ENCODE data around the gene MAST3. TPM values are rescaled to one million over a fixed set of nuclear protein-coding genes. Genes with fewer than 3 reads are reported as not detected.

Gene MAST3
- total and polyA plus RNA-seq, 2 of the 13 experiments (the other 11 are each of a cell fraction or from before 2014, with no cell fraction given), result 4.1 to 4.6 TPM

GRCh38 chr19:18112989-18113478, 15.5 kb downstream of the MAST3 start (continued):
- TF ChIP-seq, protein P1, sequence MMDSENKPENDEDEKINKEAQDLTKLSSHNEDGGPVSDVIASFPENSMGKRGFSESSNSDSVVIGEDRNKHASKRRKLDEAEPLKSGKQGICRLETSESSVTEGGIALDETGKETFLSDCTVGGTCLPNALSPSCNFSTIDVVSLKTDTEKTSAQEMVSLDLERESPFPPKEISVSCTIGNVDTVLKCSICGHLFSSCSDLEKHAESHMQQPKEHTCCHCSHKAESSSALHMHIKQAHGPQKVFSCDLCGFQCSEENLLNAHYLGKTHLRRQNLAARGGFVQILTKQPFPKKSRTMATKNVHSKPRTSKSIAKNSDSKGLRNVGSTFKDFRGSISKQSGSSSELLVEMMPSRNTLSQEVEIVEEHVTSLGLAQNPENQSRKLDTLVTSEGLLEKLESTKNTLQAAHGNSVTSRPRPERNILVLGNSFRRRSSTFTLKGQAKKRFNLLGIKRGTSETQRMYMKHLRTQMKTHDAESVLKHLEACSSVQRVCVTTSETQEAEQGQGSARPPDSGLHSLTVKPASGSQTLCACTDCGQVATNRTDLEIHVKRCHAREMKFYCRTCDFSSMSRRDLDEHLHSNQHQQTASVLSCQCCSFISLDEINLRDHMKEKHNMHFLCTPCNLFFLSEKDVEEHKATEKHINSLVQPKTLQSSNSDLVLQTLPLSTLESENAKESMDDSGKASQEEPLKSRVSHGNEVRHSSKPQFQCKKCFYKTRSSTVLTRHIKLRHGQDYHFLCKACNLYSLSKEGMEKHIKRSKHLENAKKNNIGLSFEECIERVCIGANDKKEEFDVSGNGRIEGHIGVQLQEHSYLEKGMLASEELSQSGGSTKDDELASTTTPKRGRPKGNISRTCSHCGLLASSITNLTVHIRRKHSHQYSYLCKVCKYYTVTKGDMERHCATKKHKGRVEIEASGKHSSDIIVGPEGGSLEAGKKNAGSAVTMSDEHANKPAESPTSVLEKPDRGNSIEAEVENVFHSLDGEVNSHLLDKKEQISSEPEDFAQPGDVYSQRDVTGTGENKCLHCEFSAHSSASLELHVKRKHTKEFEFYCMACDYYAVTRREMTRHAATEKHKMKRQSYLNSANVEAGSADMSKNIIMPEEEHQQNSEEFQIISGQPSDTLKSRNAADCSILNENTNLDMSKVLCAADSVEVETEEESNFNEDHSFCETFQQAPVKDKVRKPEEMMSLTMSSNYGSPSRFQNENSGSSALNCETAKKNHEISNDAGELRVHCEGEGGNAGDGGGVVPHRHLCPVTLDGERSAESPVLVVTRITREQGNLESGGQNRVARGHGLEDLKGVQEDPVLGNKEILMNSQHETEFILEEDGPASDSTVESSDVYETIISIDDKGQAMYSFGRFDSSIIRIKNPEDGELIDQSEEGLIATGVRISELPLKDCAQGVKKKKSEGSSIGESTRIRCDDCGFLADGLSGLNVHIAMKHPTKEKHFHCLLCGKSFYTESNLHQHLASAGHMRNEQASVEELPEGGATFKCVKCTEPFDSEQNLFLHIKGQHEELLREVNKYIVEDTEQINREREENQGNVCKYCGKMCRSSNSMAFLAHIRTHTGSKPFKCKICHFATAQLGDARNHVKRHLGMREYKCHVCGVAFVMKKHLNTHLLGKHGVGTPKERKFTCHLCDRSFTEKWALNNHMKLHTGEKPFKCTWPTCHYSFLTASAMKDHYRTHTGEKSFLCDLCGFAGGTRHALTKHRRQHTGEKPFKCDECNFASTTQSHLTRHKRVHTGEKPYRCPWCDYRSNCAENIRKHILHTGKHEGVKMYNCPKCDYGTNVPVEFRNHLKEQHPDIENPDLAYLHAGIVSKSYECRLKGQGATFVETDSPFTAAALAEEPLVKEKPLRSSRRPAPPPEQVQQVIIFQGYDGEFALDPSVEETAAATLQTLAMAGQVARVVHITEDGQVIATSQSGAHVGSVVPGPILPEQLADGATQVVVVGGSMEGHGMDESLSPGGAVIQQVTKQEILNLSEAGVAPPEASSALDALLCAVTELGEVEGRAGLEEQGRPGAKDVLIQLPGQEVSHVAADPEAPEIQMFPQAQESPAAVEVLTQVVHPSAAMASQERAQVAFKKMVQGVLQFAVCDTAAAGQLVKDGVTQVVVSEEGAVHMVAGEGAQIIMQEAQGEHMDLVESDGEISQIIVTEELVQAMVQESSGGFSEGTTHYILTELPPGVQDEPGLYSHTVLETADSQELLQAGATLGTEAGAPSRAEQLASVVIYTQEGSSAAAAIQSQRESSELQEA (CRISPR knock-in tag; IDR thresholded peaks at IDR 0.05; ENCODE audit: not compliant biosample characterization), result peak; percentile 47
- TF ChIP-seq BHLHE40 (IDR thresholded peaks at IDR 0.05; ENCODE audit: low read length) (0 out of 2 replicates have a peak, but pooled peaks have one; percentile 26), SALL2 (CRISPR knock-in tag; IDR thresholded peaks at IDR 0.05) (0 out of 2 replicates have a peak, but pooled peaks have one; percentile 25), FLYWCH1 (CRISPR knock-in tag; IDR thresholded peaks at IDR 0.05) (no peak), ELF3 (CRISPR knock-in tag; IDR thresholded peaks at IDR 0.05) (peak; percentile 79), ZFP36L2 (CRISPR knock-in tag; IDR thresholded peaks at IDR 0.05) (no peak), ZBTB38 (CRISPR knock-in tag; IDR thresholded peaks at IDR 0.05) (no peak), TEAD3 (CRISPR knock-in tag; optimal IDR thresholded peaks at IDR 0.05; ENCODE audit: borderline replicate concordance) (peak; percentile 61), MYC (CRISPR knock-in tag; IDR thresholded peaks at IDR 0.05; ENCODE audit: borderline replicate concordance) (peak; percentile 49; the same call in 1 of the 2 replicates), YEATS2 (CRISPR knock-in tag; IDR thresholded peaks at IDR 0.05; ENCODE audit: borderline replicate concordance) (no peak), GTF3A (CRISPR knock-in tag; conservative IDR thresholded peaks at IDR 0.05) (no peak), EP300 (IDR thresholded peaks at IDR 0.05; ENCODE audit: low read depth in 2 of 2, low read length in 2 of 2) (no peak), EP300 (CRISPR knock-in tag; IDR thresholded peaks at IDR 0.05; ENCODE audit: borderline replicate concordance) (no peak), ZNF788 (CRISPR knock-in tag; IDR thresholded peaks at IDR 0.05; ENCODE audit: borderline replicate concordance) (0 out of 2 replicates have a peak, but pooled peaks have one; percentile 16), ZZZ3 (CRISPR knock-in tag; IDR thresholded peaks at IDR 0.05; ENCODE audit: borderline replicate concordance) (no peak), RFX1 (IDR thresholded peaks at IDR 0.05) (no peak), THAP11 (CRISPR knock-in tag; IDR thresholded peaks at IDR 0.05) (peak; percentile 39; the same call in 1 of the 2 replicates), ZNF431 (CRISPR knock-in tag; IDR thresholded peaks at IDR 0.05; ENCODE audit: borderline replicate concordance, low read depth) (no peak), SAP130 (CRISPR knock-in tag; IDR thresholded peaks at IDR 0.05; ENCODE audit: low read depth) (peak; percentile 60)

Data from HepG2 (cell line).